IPS-15b (cell line): ENCODE data around the gene ZNF740.
A peak's percentile ranks its signal among the peaks of the same experiment; 100 is the strongest.
"Not testable (repeated sequence)": the region's sequence is repeated elsewhere in the genome, so short reads cannot be mapped to it uniquely, and the experiment has no call there.

ENCODE experiments used
- H3K27me3 ChIP-seq: one replicate; pipeline ENCODE4 v1.6.1; 2013; ENCODE audit warnings: low read length; ENCODE audit not compliant: control insufficient read depth, insufficient read depth
- H3K36me3 ChIP-seq: one replicate; pipeline ENCODE4 v1.6.1; 2013; ENCODE audit warnings: low read length; ENCODE audit not compliant: control insufficient read depth, insufficient read depth
- H3K4me1 ChIP-seq: one replicate; pipeline ENCODE4 v1.6.1; 2013; ENCODE audit warnings: mild to moderate bottlenecking, low read length; ENCODE audit not compliant: control insufficient read depth, insufficient read depth
- H3K4me3 ChIP-seq: one replicate; pipeline ENCODE4 v1.5.1; 2013; ENCODE audit warnings: low read depth, low read length
- H3K9ac ChIP-seq: one replicate; pipeline ENCODE4 v1.6.1; 2013; ENCODE audit warnings: low read depth, mild to moderate bottlenecking, low read length
- H3K9me3 ChIP-seq: one replicate; pipeline ENCODE4 v1.6.1; 2013; ENCODE audit warnings: mild to moderate bottlenecking, low read length; ENCODE audit not compliant: control insufficient read depth, insufficient read depth

ZNF740 gene

GRCh38 chr12:53176750-53177149, 3.8 kb upstream of the ZNF740 start:
- peaks cover 72% of the 10 kb centered on the region for H3K27me3 ChIP-seq
- H3K36me3 ChIP-seq = no peaks in the 10 kb centered on the region
- peaks cover 6% of the 10 kb centered on the region for H3K4me1 ChIP-seq
- H3K9me3 ChIP-seq = no peaks in the 10 kb centered on the region
- no peak overlapping the region for H3K4me3 ChIP-seq
- H3K9ac ChIP-seq = no peak overlapping the region

DNA sequence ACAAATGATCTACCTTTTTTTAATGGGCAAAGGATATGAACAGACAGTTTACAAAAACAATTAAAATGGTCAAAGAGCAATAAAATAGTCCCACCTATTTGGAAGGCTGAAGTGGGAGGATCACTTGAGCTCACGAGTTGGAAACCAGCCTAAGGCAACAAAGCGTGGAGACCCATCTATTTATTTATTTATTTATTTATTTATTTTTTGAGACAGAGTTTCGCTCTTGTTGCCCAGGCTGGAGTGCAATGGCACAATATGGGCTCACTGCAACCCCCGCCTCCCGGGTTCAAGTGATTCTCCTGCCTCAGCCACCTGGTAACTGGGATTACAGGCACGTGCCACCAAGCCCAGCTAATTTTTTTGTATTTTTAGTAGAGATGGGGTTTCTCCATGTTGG, 3.1 kb upstream of the ZNF740 start:
- H3K9ac ChIP-seq, H3K36me3 ChIP-seq: not testable (repeated sequence)
- peaks cover 65% of the 10 kb centered on the region for H3K27me3 ChIP-seq

DNA sequence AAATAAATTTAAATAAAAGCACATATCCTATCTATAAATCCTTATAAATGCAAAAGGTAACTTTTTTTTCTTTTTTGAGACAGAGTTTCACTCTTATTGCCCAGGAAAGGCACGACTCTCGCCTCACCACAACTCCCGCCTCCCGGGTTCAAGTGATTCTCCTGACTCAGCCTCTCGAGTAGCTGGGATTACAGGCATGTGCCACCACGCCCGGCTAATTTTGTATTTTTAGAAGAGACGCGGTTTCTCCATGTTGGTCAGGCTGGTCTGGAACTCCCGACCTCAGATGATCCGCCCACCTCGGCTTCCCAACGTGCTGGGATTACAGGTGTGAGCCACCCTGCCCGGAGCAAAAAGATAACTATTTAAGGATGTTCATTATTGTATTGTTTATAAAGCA, 1.7 kb upstream of the ZNF740 start:
- H3K4me3 ChIP-seq, H3K9me3 ChIP-seq, H3K9ac ChIP-seq, H3K4me1 ChIP-seq, H3K36me3 ChIP-seq: not testable (repeated sequence)
- peaks cover 55% of the 10 kb centered on the region for H3K27me3 ChIP-seq

More for the DNA sequence above, 3.1 kb upstream of the ZNF740 start:
- not testable (repeated sequence) for H3K9me3 ChIP-seq, H3K4me3 ChIP-seq, H3K4me1 ChIP-seq

- peaks cover 46% of the 10 kb centered on the region for H3K27me3 ChIP-seq
- peaks cover 7% of the 10 kb centered on the region for H3K4me1 ChIP-seq
- H3K36me3 ChIP-seq = peaks cover 6% of the 10 kb centered on the region
- H3K4me3 ChIP-seq = peak overlapping the region; percentile 90
- H3K9ac ChIP-seq = peak overlapping the region; percentile 51
- H3K9me3 ChIP-seq = no peaks in the 10 kb centered on the region
Observed at GRCh38 chr12:53179687-53180219, 769 bp upstream of the ZNF740 start.

DNA sequence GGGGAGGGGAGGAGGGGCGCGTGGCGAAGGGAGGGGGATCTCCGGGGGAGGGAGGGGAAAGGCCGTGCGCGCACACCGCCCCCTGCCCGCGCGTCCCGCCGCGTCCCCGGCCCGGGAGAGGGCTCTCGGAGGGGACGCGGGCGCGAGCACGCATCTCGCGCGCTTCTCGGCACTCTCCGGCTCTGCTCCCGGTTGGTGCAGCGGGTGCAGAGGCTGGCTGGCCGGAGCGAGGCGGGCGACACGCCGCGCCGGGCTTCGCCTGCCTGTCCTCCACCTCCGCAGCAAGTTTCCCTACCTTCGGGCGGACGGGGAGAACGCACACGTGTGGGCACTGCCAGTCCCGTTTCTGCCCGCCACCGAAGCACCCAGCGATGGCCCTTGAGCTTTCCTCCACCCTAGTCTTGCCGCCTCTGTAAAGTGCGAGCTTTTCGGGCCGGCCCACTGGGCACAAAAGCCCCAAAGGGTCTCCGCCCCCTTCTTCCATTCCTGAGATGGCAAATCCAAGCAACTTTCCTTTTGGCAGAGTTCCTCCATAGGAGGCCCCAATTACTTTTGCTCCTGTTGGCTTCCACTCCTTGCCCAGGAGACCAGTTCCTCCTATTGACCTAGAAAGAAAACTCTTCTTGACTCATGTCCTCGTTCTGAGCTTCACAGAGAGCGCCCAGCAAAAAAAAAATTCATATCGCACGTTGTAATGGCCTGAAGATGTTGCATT, 566 bp downstream of the ZNF740 start:
- Histone ChIP-seq H3K9me3 (no peaks in the 10 kb centered on the region), H3K4me1 (peaks cover 3% of the 10 kb centered on the region), H3K9ac (peak overlapping the region; percentile 79), H3K27me3 (peaks cover 35% of the 10 kb centered on the region), H3K36me3 (peaks cover 11% of the 10 kb centered on the region), H3K4me3 (peak overlapping the region; percentile 90)

- Histone ChIP-seq H3K27me3 (peaks cover 29% of the 10 kb centered on the region), H3K4me1 (peaks cover 3% of the 10 kb centered on the region), H3K9me3 (no peaks in the 10 kb centered on the region), H3K36me3 (peaks cover 15% of the 10 kb centered on the region), H3K4me3 (peak overlapping the region; percentile 90), H3K9ac (no peak overlapping the region)
Observed at GRCh38 chr12:53181935-53182334, 1.4 kb downstream of the ZNF740 start.

DNA sequence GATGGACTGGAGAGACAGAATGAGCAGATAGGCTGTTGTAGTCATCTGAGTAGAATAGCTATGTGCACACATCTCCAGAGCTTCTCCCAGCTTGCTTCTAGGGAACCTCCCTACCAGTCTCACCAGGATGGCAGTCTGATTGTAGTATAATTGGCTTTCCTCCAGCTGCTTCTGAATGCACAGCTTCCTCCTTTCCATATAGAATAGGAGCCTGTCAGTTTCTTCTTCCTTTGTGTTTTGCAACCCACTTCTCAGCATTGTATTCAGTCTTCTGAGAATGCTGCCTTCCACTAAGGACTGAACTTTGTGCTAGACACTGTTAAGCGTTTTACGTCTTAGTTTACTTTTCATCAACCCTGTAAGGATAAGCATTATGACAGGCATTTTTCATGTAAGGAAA, 2.4 kb downstream of the ZNF740 start:
- Histone ChIP-seq H3K9ac (no peak overlapping the region), H3K9me3 (no peaks in the 10 kb centered on the region), H3K27me3 (peaks cover 22% of the 10 kb centered on the region), H3K4me3 (no peak overlapping the region), H3K4me1 (peaks cover 3% of the 10 kb centered on the region), H3K36me3 (peaks cover 24% of the 10 kb centered on the region)

- Histone ChIP-seq H3K9ac (no peak overlapping the region), H3K27me3 (peaks cover 7% of the 10 kb centered on the region), H3K4me3 (no peak overlapping the region), H3K4me1 (peaks cover 3% of the 10 kb centered on the region), H3K9me3 (no peaks in the 10 kb centered on the region), H3K36me3 (peaks cover 24% of the 10 kb centered on the region)
Observed at GRCh38 chr12:53184828-53185227, 4.3 kb downstream of the ZNF740 start.

DNA sequence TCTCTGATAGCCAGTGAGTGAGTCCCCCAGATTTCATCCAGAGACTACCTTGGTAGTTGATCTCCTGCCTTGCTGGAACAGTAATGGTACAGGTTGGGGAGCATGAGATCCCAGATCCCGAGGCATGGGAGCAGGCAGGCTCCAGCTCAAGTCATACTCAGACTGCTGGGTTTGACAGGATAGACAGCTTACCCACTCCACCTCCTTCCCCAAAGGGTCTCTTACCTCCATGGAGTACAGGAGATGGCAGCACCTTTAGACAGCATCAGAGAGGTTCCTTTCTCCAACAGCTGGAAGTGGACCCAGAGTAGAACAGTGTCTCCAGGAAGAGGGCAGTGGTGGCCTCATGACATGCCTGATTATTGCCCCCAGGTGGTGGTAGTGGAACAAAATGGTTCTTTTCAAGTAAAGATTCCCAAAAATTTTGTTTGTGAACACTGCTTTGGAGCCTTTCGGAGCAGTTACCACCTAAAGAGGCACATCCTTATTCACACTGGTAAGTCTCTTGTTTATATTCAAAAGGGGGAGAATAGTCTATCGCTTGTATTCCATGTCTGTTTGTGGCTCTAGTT, 5.1 kb downstream of the ZNF740 start:
- peaks cover 6% of the 10 kb centered on the region for H3K27me3 ChIP-seq
- H3K9ac ChIP-seq = no peak overlapping the region
- peaks cover 24% of the 10 kb centered on the region for H3K36me3 ChIP-seq
- H3K9me3 ChIP-seq = no peaks in the 10 kb centered on the region
- peaks cover 3% of the 10 kb centered on the region for H3K4me1 ChIP-seq
- H3K4me3 ChIP-seq = no peak overlapping the region

- Histone ChIP-seq H3K36me3 (peaks cover 24% of the 10 kb centered on the region), H3K9ac (no peak overlapping the region), H3K4me1 (peaks cover under 1% of the 10 kb centered on the region), H3K4me3 (no peak overlapping the region), H3K9me3 (no peaks in the 10 kb centered on the region), H3K27me3 (peaks cover 6% of the 10 kb centered on the region)
Observed at GRCh38 chr12:53186745-53187144, 6.2 kb downstream of the ZNF740 start.

GRCh38 chr12:53187145-53187899, 6.8 kb downstream of the ZNF740 start:
- Histone ChIP-seq H3K4me3 (no peak overlapping the region), H3K27me3 (peaks cover 6% of the 10 kb centered on the region), H3K9me3 (no peaks in the 10 kb centered on the region), H3K9ac (no peak overlapping the region), H3K4me1 (no peaks in the 10 kb centered on the region), H3K36me3 (peaks cover 26% of the 10 kb centered on the region)
